ENCODE data around the gene TRAK2.
A peak's percentile ranks its signal among the peaks of the same experiment; 100 is the strongest.
"Not testable (repeated sequence)": the region's sequence is repeated elsewhere in the genome, so short reads cannot be mapped to it uniquely, and the experiment has no call there.

The TRAK2 gene

GRCh38 chr2:201448701-201449100 is 2.6 kb downstream of the TRAK2 start:
- Histone ChIP-seq H3K9me3 (ENCODE audit: control insufficient read depth, low read length) (no peaks in the 10 kb centered on the region), H3K4me1 (ENCODE audit: control insufficient read depth, insufficient read depth, low read length, poor library complexity, severe bottlenecking) (peaks cover 7% of the 10 kb centered on the region), H3K36me3 (ENCODE audit: control insufficient read depth, insufficient read depth, low read length) (peaks cover 13% of the 10 kb centered on the region), H3K4me3 (ENCODE audit: extremely low read depth, insufficient read depth, low read length, poor library complexity, severe bottlenecking) (no peak overlapping the region), H3K27ac (ENCODE audit: low read depth, low read length, severe bottlenecking) (no peak overlapping the region)
- 90% methylated on average over 2 of the region's 4 CpGs; no CpG with 5 or more reads in 1 of the 2 experiments for WGBS, 2 experiments (ENCODE audit: insufficient coverage in 2 of 2)

GRCh38 chr2:201448061-201448460 is 3.2 kb downstream of the TRAK2 start:
- no peaks in the 10 kb centered on the region for H3K9me3 ChIP-seq (ENCODE audit: control insufficient read depth, low read length)
- H3K36me3 ChIP-seq (ENCODE audit: control insufficient read depth, insufficient read depth, low read length) = peaks cover 13% of the 10 kb centered on the region
- 100% methylated on average over 1 of the region's 1 CpG; no CpG with 5 or more reads in 1 of the 2 experiments for WGBS, 2 experiments (ENCODE audit: insufficient coverage in 2 of 2)
- H3K27ac ChIP-seq (ENCODE audit: low read depth, low read length, severe bottlenecking) = no peak overlapping the region
- no peak overlapping the region for H3K4me3 ChIP-seq (ENCODE audit: extremely low read depth, insufficient read depth, low read length, poor library complexity, severe bottlenecking)
- H3K4me1 ChIP-seq (ENCODE audit: control insufficient read depth, insufficient read depth, low read length, poor library complexity, severe bottlenecking) = peaks cover 7% of the 10 kb centered on the region

GRCh38 chr2:201447086-201447485 is 4.2 kb downstream of the TRAK2 start:
- WGBS, 2 experiments (ENCODE audit: insufficient coverage in 2 of 2) = 100% methylated on average over 1 of the region's 1 CpG
- no peak overlapping the region for H3K27ac ChIP-seq (ENCODE audit: low read depth, low read length, severe bottlenecking)
- peaks cover 13% of the 10 kb centered on the region for H3K36me3 ChIP-seq (ENCODE audit: control insufficient read depth, insufficient read depth, low read length)
- peaks cover 7% of the 10 kb centered on the region for H3K4me1 ChIP-seq (ENCODE audit: control insufficient read depth, insufficient read depth, low read length, poor library complexity, severe bottlenecking)
- no peak overlapping the region for H3K4me3 ChIP-seq (ENCODE audit: extremely low read depth, insufficient read depth, low read length, poor library complexity, severe bottlenecking)
- no peaks in the 10 kb centered on the region for H3K9me3 ChIP-seq (ENCODE audit: control insufficient read depth, low read length)

- peaks cover 5% of the 10 kb centered on the region for H3K4me1 ChIP-seq (ENCODE audit: control insufficient read depth, insufficient read depth, low read length, poor library complexity, severe bottlenecking)
- WGBS, 2 experiments (ENCODE audit: insufficient coverage in 2 of 2) = no CpG with 5 or more reads among the region's 3 CpGs
- H3K4me3 ChIP-seq (ENCODE audit: extremely low read depth, insufficient read depth, low read length, poor library complexity, severe bottlenecking) = no peak overlapping the region
- no peak overlapping the region for H3K27ac ChIP-seq (ENCODE audit: low read depth, low read length, severe bottlenecking)
- H3K9me3 ChIP-seq (ENCODE audit: control insufficient read depth, low read length) = no peaks in the 10 kb centered on the region
- peaks cover 11% of the 10 kb centered on the region for H3K36me3 ChIP-seq (ENCODE audit: control insufficient read depth, insufficient read depth, low read length)
These were observed 6.4 kb downstream of the TRAK2 start for GRCh38 chr2:201444746-201445465.

- no peaks in the 10 kb centered on the region for H3K9me3 ChIP-seq (ENCODE audit: control insufficient read depth, low read length)
- H3K4me1 ChIP-seq (ENCODE audit: control insufficient read depth, insufficient read depth, low read length, poor library complexity, severe bottlenecking) = peaks cover 5% of the 10 kb centered on the region
- WGBS, 2 experiments (ENCODE audit: insufficient coverage in 2 of 2) = 80 to 96% methylated on average over 2 to 7 of the region's 7 CpGs
- H3K27ac ChIP-seq (ENCODE audit: low read depth, low read length, severe bottlenecking) = no peak overlapping the region
- peaks cover 3% of the 10 kb centered on the region for H3K36me3 ChIP-seq (ENCODE audit: control insufficient read depth, insufficient read depth, low read length)
- H3K4me3 ChIP-seq (ENCODE audit: extremely low read depth, insufficient read depth, low read length, poor library complexity, severe bottlenecking) = no peak overlapping the region
These were observed 9.8 kb downstream of the TRAK2 start for GRCh38 chr2:201441409-201441808.

DNA sequence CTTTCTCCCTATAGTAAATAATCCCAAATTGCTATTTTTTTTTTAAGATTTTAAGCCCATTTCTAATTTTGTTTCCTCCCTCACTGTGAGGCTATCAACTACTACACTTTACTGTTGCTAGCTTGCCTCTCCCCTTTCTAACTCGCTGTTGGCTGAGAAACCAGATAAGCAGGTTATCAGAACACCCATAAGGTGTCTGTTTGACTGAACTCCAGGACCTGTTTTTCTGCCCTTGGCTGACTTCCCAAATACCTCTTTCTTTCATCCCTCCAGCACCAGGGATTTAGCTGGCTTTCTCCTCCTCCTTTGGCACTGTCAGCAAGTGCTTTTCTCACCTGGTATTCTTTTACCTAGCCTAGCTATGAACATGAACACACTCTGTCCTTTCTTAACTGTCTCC is 11.1 kb downstream of the TRAK2 start:
- Histone ChIP-seq H3K4me3 (ENCODE audit: extremely low read depth, insufficient read depth, low read length, poor library complexity, severe bottlenecking) (no peak overlapping the region), H3K36me3 (ENCODE audit: control insufficient read depth, insufficient read depth, low read length) (peaks cover 3% of the 10 kb centered on the region), H3K9me3 (ENCODE audit: control insufficient read depth, low read length) (no peaks in the 10 kb centered on the region), H3K27ac (ENCODE audit: low read depth, low read length, severe bottlenecking) (no peak overlapping the region), H3K4me1 (ENCODE audit: control insufficient read depth, insufficient read depth, low read length, poor library complexity, severe bottlenecking) (no peaks in the 10 kb centered on the region)
- WGBS, 2 experiments (ENCODE audit: insufficient coverage in 2 of 2) = 80 to 90% methylated on average over 1 of the region's 1 CpG

DNA sequence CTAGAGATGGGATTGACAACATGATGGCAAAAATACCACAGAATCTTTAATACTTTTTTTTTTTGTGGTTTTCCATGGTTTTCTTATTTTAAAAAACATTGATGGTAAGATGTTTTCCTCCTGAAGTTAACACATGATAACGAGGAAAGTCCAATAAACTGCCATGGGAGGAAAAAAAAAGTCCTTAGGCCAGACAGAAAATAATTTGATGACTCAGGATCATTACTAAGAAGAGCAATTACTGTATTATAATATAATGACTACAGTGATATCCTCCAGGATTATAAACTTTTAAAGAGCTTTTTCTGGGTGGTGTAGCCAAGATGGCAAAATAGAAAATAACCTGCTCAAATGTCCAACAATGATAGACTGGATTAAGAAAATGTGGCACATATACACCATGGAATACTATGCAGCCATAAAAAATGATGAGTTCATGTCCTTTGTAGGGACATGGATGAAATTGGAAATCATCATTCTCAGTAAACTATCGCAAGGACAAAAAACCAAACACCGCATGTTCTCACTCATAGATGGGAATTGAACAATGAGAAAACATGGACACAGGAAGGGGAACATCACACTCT is 11.8 kb downstream of the TRAK2 start:
- not testable (repeated sequence) for H3K9me3 ChIP-seq (ENCODE audit: control insufficient read depth, low read length); H3K4me3 ChIP-seq (ENCODE audit: extremely low read depth, insufficient read depth, low read length, poor library complexity, severe bottlenecking); H3K27ac ChIP-seq (ENCODE audit: low read depth, low read length, severe bottlenecking); H3K4me1 ChIP-seq (ENCODE audit: control insufficient read depth, insufficient read depth, low read length, poor library complexity, severe bottlenecking); H3K36me3 ChIP-seq (ENCODE audit: control insufficient read depth, insufficient read depth, low read length)
- no CpG with 5 or more reads among the region's 3 CpGs for WGBS, 2 experiments (ENCODE audit: insufficient coverage in 2 of 2)

DNA sequence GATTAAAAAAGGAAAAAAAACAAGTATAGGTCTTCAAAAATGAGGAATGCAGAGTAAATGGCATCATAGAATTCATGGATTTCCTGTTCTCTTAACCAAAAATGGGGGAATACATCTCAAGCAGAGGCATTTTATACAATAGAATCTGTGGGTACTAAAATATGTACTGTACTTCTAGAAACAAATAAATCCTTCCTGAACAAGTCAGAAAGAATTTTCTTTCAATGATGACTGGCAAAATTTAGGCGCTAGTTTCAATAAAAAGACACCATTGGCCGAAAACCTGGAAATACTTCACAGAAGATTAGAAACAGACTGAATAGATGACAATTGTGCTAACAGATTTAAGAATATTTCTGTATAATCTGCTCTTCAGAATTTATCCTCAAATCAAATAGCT is 15.1 kb downstream of the TRAK2 start:
- Histone ChIP-seq H3K36me3 (ENCODE audit: control insufficient read depth, insufficient read depth, low read length) (peaks cover 6% of the 10 kb centered on the region), H3K9me3 (ENCODE audit: control insufficient read depth, low read length) (peaks cover 5% of the 10 kb centered on the region), H3K4me1 (ENCODE audit: control insufficient read depth, insufficient read depth, low read length, poor library complexity, severe bottlenecking) (peaks cover 20% of the 10 kb centered on the region), H3K4me3 (ENCODE audit: extremely low read depth, insufficient read depth, low read length, poor library complexity, severe bottlenecking) (no peak overlapping the region), H3K27ac (ENCODE audit: low read depth, low read length, severe bottlenecking) (no peak overlapping the region)
- WGBS, 2 experiments (ENCODE audit: insufficient coverage in 2 of 2) = no CpG with 5 or more reads among the region's 2 CpGs

DNA sequence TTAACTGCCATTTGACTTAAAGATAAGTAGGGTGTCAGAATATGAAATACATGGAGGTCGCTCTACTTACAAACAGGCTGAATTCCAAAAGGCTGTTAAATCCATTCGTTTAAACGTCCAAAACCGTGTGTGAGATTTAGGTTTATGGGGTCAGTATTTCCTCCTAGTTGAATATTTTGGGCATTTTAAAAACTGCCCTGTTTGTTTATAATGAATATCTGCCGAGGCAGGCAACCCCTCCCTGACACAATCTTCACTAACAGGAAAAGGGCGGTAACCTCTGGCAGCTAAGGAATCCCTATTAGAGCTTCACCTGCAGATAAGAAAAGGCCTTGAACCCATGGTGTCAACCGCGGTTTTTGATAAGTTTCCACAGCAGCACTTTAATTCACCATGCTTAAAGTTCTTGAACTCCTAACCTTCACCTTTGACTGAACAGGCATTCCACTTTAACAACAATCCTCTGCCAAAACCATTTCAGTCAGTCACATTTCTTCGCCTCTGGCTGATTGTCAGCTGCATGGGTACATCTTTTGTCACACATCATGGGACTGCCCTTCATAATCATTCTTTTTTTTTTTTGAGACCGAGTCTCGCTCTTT is 17.8 kb downstream of the TRAK2 start:
- Histone ChIP-seq H3K4me1 (ENCODE audit: control insufficient read depth, insufficient read depth, low read length, poor library complexity, severe bottlenecking) (peaks cover 20% of the 10 kb centered on the region), H3K36me3 (ENCODE audit: control insufficient read depth, insufficient read depth, low read length) (peaks cover 11% of the 10 kb centered on the region), H3K27ac (ENCODE audit: low read depth, low read length, severe bottlenecking) (no peak overlapping the region), H3K9me3 (ENCODE audit: control insufficient read depth, low read length) (peaks cover 11% of the 10 kb centered on the region), H3K4me3 (ENCODE audit: extremely low read depth, insufficient read depth, low read length, poor library complexity, severe bottlenecking) (no peak overlapping the region)
- 75 to 85% methylated on average over 4 to 10 of the region's 11 CpGs for WGBS, 2 experiments (ENCODE audit: insufficient coverage in 2 of 2)

DNA sequence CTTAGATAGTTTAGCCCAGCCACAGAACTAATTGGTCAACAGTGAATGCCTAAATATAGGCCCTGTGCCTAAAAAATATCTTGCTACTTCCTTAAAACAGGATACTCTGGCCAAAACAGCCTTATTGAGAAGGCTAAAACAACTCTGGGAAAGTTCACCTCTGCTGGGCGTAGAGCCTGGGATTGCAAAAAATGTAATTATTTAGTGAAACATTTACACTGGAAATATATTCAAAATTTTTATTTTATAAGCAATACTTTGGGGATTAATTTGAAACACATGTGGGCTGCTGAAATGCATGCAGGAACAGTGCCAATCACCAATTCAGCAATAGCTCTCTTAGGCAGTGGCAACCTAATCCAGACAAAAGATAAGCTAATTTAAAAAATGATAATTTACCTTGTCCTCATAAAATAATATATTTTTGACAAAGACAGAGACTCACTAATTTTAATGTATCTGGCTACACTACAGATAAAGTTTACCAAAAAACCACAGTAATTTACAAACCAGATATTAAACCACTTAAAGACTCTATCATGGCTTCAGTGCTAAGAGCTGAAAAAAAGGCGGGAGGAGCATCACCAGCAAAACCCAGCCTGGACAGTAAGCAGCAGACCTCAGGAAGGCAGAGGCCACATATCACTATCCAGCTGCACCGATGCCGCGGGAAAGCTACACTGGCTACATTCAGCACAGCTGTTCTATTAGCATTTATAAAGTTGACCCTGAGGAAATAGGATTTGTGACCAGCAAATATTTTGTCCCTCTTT is 18.5 kb downstream of the TRAK2 start:
- no peak overlapping the region for H3K4me3 ChIP-seq (ENCODE audit: extremely low read depth, insufficient read depth, low read length, poor library complexity, severe bottlenecking)
- WGBS, 2 experiments (ENCODE audit: insufficient coverage in 2 of 2) = 94 to 95% methylated on average over 3 to 4 of the region's 5 CpGs
- H3K27ac ChIP-seq (ENCODE audit: low read depth, low read length, severe bottlenecking) = peak overlapping the region; percentile 55
- peaks cover 20% of the 10 kb centered on the region for H3K4me1 ChIP-seq (ENCODE audit: control insufficient read depth, insufficient read depth, low read length, poor library complexity, severe bottlenecking)
- peaks cover 11% of the 10 kb centered on the region for H3K36me3 ChIP-seq (ENCODE audit: control insufficient read depth, insufficient read depth, low read length)
- H3K9me3 ChIP-seq (ENCODE audit: control insufficient read depth, low read length) = peaks cover 11% of the 10 kb centered on the region

Data from mesodermal cell (in vitro differentiated cells).